Stimulated activated naive CD8-positive, alpha-beta T cell treated with anti-CD3 and anti-CD28 coated beads, Interleukin-15, Interleukin-2, amounts not matched to agents 100 U/mL and 50 U/mL, for 24 hours (primary cell): ENCODE data around the gene BAHD1.

Experiments
- ATAC-seq: fragments of 150-1000 bp; cut with Tn5 transposase; one replicate; pipeline ENCODE4 v1.10.0; 2021
- DNase-seq: peaks from one replicate; pipeline ENCODE4 v3.0.0; 2021

The BAHD1 gene

DNA sequence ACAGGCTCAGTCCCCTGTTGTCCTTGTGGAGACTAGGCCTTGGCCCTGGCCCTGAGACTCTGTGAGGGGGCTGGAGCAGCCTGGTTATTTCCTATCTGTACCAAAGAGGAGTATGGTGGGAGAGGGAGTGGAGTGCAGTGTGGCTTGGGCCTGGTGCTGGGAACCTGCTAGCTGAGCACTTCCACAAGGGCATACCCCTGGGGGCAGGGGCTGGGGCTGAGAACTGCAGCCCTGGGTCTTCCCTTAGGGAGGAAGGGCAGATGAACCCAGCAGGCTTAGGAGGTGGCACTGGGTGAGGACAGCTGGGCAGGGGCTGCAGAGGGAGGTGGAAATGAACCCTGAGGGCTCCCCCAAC is 26.5 kb downstream of the BAHD1 start:
- DNase-seq (no peak), ATAC-seq (no peak)

GRCh38 chr15:40468898-40469331 is 28.2 kb downstream of the BAHD1 start:
- no peak for DNase-seq
- ATAC-seq, result no peak

DNA sequence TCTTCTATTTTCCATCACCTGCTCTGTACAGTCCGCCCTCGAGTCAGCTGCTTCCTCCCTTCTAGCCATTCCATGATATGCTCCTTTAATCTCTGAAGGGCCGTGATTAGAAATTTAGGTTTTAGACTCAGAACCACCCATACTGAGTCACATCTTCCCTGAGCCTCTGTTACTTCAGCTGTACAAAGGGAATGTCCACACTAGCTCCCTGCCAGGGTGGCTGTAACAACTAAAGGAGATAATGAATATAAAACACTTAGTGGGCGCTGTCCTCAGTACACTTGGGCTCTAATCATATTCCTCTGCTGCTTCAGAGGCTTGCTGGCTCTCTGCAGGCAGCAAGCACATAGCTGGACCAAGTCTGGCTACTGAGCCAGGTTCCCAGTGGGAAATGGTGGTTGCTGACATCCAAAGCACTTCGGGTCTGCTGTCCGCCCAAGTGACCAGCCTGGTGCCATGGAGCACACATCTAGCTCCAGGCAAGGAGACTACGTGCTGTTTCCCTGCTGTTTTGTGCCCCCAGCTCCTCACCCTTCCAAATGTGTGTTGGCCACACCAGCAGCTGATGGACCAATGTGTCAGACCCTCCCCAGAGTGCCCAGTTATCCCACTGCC is 29.1 kb downstream of the BAHD1 start:
- ATAC-seq (peak; percentile 10), DNase-seq (no peak)

DNA sequence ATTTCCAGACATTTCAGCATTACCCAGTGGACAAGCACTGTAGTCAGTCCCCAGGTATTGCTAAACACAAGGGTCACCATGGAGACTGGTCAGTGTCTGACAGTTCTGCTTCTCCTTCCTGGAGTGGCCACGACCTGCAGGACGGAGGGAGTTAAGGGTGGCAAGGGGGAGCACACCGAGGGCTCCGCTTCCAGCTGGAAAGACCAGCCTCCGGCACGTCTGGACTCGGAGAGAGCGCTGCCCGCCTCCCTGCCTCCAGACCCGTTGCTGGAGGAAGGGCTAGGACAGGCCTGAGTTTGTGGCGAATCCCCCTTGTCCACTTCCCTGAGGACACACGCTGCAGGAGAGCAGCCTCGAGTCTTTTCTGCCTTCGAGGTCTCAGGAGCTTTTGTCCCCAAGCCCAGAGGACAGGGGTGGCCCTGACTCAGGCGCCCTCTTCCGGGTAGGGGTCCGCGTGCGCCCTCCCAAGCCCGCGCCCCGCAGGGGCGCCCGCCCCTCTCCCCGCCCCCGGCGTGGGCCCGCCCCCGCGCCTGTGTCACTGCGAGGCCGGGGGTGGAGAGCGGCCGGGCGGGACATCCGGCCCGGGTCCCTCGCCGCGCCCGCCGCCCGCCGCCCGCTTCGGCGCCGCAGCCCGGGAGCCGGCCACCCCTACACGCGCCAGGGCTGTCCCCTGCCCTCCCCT is 29.8 kb downstream of the BAHD1 start, which contains the start of gene CHST14:
Gene CHST14, plus strand, starts transcription at position 562 of the 682 bp plus-strand sequence. CDS start 230 bp downstream, outside the sequence.
- DNase-seq, result peak; percentile 58
- peak; percentile 51 for ATAC-seq

- peak; percentile 28 for DNase-seq
- peak; percentile 19 for ATAC-seq
Observed at GRCh38 chr15:40471105-40471807, 30.5 kb downstream of the BAHD1 start.

DNA sequence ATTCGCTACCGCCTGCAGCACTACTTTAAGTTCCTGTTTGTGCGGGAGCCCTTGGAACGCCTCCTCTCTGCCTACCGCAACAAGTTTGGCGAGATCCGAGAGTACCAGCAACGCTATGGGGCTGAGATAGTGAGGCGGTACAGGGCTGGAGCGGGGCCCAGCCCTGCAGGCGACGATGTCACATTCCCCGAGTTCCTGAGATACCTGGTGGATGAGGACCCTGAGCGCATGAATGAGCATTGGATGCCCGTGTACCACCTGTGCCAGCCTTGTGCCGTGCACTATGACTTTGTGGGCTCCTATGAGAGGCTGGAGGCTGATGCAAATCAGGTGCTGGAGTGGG is 31.0 kb downstream of the BAHD1 start:
- DNase-seq, result peak; percentile 21
- ATAC-seq, result peak; percentile 7

- no peak for DNase-seq
- no peak for ATAC-seq
Observed at GRCh38 chr15:40472171-40472727, 31.5 kb downstream of the BAHD1 start.

GRCh38 chr15:40474581-40474980 is 33.8 kb downstream of the BAHD1 start:
- ATAC-seq, result no peak
- DNase-seq, result no peak

DNA sequence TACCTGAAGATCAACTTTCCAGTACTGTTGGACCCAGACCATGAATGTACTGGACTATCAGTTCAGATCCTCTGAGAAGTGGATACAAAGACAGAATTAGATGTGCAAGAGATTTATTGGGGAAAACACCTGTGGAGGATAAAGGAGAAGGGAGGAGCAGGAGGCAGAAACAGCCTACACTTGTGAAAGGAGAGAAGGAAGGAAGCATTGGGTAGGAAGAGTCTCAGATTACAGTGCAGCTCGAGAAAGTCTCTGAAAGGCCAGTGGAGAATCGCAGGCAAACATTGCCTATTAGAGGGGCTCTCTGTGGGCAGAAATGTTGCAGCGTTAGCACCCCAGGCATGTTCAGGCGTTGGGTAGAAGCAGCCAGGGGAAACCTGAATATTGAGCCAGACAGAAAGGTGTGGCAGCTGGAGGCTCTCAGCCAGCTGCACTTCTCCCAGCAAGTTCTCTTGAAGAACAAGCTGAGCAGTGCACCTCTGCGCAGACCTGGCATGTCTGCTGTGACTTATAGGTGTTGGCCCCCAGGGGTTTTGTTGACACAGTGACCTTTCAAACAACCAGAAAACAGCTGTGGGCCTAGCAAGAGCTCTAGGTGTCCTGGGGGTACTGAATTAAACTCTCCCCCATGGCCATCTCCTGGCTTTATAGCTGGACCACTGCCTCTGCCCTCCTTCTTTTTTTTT is 37.0 kb downstream of the BAHD1 start:
- DNase-seq (no peak), ATAC-seq (no peak)

DNA sequence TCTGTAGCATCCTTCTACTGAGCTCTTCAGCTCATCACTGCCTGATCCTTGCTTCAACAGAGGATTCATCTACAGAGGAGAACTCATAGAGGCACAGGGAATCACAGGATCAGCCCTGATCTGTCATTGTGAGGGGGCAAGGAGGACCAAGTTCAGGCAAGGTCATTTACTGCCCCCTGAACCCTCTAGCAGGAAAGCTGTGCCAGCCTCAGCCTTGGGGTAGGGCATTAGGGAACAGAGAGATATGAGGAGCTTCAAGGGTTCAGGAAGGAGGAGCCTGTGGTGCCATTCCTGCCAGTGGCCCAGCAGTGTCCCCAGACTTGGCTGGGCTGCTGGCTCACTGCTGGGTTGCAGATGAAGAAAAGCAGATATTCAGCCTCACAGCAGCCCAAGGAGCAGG is 38.3 kb downstream of the BAHD1 start:
- DNase-seq, result no peak
- ATAC-seq, result no peak

DNA sequence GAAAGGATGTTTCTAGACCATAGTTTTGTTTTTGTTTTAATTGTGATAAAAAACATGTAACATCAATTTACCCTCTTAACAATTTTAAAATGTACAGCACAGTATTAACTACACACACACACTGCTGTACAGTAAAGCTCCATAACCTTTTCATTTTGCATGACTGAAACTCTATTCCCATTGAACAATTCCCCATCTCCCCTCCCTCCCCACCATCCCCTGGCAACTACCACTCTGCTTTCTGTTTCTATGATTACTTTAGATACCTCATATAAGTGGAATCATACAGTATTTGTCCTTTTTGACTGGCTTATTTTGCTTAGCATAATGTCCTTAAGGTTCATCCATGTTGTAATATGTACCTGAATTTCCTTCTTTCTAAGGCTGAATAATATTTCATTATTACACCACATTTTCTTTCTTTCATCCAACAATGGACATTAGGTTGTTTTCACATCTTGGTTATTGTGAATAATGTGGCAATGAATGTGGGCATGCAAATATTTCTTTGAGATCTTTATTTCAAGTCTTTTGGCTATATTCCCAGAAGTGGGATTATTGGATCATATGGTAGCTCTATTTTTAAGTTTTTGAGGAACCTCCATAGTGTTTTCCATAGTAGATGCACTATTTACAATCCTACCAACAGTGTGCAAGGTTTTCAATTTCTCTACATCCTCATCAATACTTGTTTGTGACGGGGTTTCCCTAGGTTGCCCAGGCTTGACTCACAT is 40.8 kb downstream of the BAHD1 start:
- ATAC-seq, result no peak
- DNase-seq, result no peak

DNA sequence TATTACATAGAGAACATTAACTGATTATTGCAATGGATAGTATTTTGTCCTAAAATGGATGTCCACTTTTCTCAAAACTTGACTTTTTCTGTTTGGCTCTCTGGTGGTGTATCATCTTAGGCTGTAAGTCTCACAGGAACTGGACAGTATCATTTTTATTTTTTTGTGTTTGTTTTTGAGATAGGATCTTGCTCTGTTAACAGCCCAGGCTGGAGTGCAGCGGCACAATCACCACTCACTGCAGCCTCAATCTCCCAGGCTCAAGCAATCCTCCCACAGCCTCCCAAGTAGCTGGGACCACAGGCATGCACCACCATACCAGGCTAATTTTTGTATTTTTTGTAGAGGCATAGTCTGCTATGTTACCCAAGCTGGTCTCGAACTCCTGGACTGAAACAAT is 43.2 kb downstream of the BAHD1 start:
- no peak for ATAC-seq
- DNase-seq, result no peak

DNA sequence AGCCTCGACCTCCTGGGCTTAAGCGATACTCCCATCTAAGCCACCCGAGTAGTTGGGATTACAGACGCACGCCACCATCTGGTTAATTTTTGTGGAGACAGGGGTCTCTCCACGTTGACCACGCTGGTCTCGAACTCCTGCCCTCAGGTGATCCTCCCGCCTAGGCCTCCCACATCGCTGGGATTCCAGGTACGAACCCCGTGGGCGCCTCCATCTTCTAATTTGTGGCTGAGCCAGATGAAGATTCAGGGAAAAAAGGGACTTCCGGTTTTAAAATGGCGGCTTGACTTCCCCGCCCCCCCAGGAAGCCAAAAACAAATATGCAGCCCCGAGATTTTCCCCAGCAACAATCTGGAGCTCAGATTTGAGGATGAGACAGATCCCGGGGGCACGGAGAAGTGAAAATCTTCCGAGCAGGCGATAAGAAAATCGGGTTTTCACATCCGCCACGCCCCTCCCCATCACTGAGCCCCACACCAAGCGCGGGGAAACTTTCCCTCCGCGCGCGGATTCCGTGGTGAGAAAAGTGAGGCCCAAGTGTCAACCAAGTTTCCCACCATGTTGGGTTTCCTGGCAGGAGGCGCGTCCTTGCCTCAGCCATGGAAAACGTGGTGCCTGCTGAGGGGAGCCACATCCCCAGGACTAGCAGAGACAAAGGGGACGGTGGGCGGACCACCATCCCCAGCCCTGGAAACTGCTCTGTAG is 45.5 kb downstream of the BAHD1 start:
- ATAC-seq (no peak), DNase-seq (no peak)

- DNase-seq (no peak), ATAC-seq (no peak)
Observed at GRCh38 chr15:40487816-40488682, 47.3 kb downstream of the BAHD1 start.

GRCh38 chr15:40489274-40490175 is 48.8 kb downstream of the BAHD1 start:
- ATAC-seq (no peak), DNase-seq (no peak)

DNA sequence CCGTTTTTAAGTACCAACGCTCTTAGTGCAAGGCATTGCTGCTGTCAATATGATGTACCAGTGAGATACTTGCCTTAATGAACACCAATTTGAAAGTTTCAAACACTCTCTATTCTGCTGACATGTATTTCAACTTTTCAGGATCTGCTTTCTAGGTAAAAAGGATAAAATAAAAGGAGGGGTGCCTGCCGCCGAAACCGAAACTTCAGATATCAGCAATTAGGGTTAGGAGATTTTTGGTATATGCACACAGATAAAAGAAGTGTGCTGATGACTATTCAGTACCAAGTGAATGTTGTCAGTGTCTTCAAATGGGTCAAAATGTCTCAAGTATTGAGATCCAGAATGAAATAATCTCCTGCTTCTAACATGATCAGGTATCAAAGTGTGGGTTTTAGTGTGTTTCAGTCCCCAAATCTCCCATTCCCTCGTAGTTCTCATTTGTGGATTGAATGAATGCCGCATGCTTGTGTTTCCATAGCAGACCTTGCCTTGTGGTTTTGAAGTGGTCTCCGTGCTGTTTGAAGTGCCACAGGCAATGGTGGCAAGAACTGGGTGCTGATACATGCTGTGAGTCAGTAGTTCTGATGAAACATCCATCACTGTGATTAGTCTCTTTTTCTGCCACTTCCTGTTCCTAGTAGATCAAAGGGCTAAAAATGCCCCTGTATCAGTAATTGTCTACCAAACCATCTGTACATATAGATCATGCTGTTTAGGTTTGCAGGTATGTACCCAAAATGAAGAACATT is 52.5 kb downstream of the BAHD1 start:
- DNase-seq (peak; percentile 62), ATAC-seq (peak; percentile 98)

DNA sequence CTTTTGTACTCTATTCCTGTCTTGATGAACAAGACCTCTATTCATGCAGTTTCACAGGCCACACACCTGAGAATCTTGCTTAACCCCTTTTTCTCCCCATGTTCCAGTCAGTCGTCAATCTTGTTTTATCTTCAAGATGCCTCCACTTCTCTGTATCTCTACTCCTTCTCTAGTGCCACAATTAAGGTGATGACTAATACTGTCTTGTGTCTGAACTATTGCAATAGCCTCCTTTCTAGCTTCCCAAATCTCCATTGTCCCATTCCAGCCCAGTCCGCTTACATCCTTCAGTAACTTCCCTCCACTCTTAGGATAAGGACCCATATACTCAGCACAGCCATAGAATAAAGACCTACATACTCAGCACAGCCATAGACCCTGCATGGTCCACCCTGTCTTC is 54.8 kb downstream of the BAHD1 start:
- DNase-seq (no peak), ATAC-seq (no peak)

DNA sequence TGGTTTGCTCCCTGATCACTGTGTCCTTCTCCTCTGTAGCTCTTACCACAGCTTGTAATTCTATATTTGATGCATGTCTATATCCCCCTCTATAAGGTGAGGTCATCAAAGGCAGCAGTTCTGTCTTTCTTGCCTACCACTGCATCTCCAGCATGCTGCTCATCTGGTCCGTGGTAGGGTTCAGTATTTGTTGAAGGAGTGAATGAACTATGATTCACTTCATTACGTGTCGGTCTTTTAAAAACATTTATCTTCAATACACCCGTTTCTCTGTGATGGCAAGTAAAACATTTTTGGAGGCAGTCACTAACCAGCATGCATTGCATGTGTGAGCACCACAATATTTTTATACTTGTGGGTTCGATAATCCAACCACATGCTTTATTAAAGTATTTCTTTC is 57.7 kb downstream of the BAHD1 start:
- ATAC-seq, result no peak
- DNase-seq, result no peak
